Measurements from ENCODE around the gene WSCD2. TPM values are rescaled to one million over a fixed set of nuclear protein-coding genes. Genes with fewer than 3 reads are reported as not detected.

WSCD2 gene
- total RNA-seq, 1 donor from 2014 or later, result not detected

GRCh38 chr12:108156717-108157116 lies 27.6 kb downstream of the WSCD2 start:
- no peak for DNase-seq (ENCODE audit: low read depth in 2 of 2)

- DNase-seq (ENCODE audit: low read depth in 2 of 2), result no peak
Measured at GRCh38 chr12:108157870-108158459, 28.9 kb downstream of the WSCD2 start.

- no peak for DNase-seq (ENCODE audit: low read depth in 2 of 2)
Measured at GRCh38 chr12:108162207-108162606, 33.1 kb downstream of the WSCD2 start.

- no peak for DNase-seq (ENCODE audit: low read depth in 2 of 2)
Measured at GRCh38 chr12:108166505-108166904, 37.4 kb downstream of the WSCD2 start.

DNA sequence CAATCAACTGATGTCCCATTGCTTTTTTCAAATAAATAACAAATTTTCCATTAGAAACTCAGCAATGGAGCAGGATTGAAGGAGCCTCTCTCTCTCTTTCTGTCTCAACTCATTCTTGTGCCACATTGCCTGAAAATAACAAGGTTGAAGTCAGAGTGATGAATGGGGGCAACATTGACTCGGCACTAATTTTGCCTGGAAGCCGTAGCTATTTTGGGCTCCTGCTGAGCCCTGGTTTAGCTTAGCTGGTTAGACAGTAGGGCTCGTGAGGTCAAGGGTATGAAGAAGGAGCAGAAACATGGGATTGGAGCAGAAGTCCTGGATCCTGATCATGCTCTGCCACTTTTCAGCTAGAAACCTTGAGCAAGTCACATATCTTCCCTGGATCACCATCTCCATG lies 38.9 kb downstream of the WSCD2 start:
- DNase-seq (ENCODE audit: low read depth in 2 of 2), result no peak

DNA sequence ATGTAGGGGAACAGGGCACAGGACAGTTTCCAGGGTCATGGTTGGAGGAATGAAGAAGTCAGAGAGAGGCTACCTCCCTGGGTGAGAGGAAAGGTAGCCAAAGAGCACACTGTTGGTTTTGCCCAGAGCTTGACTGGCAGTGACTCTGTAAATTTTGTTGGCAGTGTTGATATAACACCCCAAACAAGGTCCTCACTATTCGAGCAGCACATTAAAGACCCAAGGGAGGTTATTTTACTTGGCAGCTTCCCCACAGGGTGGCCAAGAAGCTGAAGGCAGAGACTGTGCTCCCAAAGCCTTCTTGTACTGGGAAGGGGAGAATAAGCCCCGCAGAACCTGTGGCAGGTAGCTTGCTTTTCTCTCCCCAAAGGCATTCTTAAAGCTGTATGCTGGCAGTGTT lies 40.6 kb downstream of the WSCD2 start:
- DNase-seq (ENCODE audit: low read depth in 2 of 2), result no peak

DNA sequence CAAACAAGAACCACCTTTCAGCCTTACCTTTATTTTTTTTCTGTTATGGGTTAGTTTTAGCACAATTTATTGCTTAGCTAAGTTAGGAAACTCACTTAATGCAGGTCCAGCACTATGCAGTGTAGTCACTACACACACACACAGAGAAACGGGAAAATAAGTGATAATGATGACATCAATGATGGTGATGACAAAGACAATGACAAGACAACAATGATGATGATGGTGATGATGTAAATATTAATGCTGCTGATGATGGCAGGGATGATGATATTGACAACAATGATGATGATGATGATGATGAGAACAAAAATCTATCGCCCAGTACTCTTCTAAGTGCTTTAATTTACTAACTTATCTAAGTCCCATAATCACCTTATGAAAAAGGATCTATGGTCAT lies 41.1 kb downstream of the WSCD2 start:
- DNase-seq (ENCODE audit: low read depth in 2 of 2), result no peak

GRCh38 chr12:108172033-108172432 lies 42.9 kb downstream of the WSCD2 start:
- no peak for DNase-seq (ENCODE audit: low read depth in 2 of 2)

- DNase-seq (ENCODE audit: low read depth in 2 of 2), result no peak
Measured at GRCh38 chr12:108173160-108173559, 44.1 kb downstream of the WSCD2 start.

DNA sequence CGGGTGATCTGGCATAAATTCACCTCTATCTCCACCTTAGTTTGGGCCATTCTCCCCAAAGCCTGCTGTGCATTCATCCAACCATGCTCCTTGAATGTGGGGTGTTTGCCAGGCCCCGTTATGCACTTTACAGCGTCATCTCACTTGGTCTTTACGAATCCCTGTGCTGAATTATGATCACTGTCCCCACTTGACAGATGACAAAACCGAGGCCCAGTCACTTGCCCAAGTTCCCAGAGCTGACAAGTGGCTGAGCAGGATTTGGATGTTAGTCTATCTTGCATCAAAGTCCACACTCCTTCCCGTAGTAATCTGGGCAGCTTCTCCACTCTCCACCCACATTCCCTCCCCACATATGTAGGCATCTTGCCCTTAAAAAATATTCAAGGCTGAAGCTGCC lies 44.8 kb downstream of the WSCD2 start:
- DNase-seq (ENCODE audit: low read depth in 2 of 2), result no peak

- no peak for DNase-seq (ENCODE audit: low read depth in 2 of 2)
Measured at GRCh38 chr12:108174641-108175040, 45.6 kb downstream of the WSCD2 start.

GRCh38 chr12:108175310-108175709 lies 46.2 kb downstream of the WSCD2 start:
- DNase-seq (ENCODE audit: low read depth in 2 of 2), result no peak

DNA sequence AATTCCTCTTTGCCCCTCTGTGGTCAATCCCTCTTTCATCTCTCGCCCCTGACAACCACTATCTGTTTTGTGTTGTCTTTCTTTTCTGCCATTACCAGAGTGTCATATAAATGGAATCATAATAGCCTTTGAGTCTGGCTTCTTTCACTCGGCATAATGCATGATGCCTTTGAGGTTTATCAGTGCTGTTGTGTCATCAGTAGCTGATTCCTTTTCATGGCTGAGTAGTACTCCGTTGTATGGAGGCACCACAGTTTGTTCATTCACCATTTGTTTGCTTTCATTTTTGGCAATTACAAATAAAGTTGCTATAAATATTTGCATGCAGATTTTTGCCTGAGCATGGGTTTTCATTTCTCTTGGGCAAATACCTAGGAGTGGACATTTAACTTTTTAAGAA lies 47.2 kb downstream of the WSCD2 start:
- no peak for DNase-seq (ENCODE audit: low read depth in 2 of 2)

DNA sequence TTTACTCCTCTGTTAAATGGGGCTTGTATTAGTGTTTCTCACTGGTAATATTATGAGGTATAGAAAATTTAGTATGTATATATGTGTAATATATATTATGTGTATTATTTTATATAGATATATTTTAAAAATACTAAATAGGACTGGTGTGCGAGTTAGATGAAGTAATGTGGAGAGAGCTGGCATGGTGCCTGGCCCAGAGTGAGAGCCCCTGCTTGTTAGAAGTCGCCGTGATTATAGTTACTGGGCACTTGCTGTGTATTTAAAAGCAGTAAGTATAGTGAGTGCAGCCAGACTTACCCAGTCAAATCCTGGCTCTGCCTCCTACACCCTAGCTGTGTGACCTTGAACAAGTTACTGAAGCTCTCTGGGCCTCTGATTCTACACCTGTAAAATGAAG lies 48.0 kb downstream of the WSCD2 start:
- no peak for DNase-seq (ENCODE audit: low read depth in 2 of 2)

DNA sequence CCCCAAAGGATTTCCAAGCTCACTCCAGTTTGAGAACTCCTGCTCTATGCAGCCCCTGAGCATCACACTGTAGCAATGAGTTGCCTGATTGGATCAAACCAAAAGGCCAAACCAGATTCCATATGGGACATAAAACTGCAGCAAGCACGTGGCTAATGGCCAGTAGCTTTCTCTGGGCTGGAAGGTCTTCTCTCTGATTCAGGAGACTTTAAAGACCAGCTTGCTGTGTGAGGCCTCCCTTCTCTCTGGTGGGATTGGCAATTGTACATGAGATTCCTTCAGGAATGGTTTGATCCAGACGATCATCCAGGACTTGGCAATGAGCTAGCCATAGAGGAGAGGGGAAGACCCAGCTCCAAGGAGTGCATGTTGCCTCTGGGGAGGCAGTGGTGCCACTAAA lies 50.2 kb downstream of the WSCD2 start:
- DNase-seq (ENCODE audit: low read depth in 2 of 2), result no peak

DNA sequence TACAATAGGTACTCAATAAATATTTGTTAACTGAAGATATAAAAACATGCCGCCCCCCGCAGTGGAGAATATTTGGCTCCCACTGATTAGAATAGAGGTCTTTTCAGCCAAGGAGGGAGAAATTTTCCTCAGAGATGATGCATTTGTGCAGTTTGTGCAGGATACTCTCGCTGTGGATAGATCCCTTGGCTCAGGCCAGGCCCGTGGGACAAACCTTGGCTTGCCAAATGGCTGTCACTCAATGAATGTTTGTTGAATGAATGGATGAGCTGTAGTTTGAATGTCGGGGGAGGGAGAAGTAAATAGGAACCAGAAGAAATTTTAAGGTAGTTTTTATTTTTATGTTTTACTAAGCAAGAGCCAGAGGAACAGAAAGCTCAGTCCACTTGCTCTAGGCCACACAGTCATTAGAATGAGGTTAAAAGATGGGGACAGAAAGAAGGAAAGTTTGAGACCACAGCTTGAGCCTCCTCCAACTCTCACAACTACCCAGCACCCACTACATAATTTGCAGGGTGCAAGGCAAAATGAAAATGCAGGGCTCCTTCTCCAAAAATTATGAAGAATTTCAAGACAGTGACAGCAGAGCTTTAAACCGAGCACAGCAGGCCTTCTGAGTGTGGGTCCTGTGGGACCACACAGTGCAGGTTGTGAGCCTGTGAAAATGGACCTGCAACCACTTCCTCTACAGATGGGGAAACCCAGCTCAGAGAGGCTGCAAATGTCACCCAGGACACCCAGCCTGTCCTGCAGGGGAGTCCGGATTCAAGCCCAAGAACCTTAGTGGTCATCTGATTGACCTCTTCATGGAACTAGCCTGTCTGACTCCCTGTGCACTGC lies 51.4 kb downstream of the WSCD2 start:
- no peak for DNase-seq (ENCODE audit: low read depth in 2 of 2)

DNA sequence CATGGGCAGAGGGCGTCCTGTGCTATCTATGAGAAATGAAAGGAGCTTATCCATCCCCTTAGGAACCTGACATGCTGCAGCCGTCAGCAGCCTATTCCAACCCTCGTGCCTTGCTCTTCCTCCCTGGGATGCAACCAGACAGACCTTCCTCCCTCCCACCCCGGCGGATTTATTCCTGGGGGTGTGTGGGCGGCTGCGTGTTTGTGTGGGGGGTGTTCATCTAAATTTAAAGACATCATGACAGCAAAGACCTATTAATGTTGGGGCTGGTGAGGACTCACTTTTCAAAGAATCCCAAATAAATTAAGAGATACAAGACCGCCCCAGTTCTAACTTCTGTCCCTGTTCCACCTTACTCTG lies 52.0 kb downstream of the WSCD2 start:
- no peak for DNase-seq (ENCODE audit: low read depth in 2 of 2)

DNA sequence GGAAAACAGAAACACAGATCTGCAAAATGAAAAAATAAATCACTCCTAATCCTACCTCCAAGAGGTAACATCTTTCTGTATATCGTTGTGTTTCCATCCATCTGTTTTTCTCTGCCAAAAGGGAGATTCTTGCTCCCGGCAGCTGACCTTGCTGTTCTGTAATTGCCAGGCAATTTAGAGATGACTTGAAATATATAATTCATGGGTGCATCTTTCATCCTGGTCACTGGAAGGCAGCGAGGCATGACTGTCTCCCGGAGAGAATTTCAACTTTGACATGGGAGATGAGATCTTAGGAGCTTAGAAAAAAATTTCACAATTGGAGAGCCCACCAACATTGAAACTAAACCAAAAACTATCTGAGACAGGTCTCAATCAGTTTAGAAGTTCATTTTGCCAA lies 53.0 kb downstream of the WSCD2 start:
- DNase-seq (ENCODE audit: low read depth in 2 of 2), result no peak

- no peak for DNase-seq (ENCODE audit: low read depth in 2 of 2)
Measured at GRCh38 chr12:108185002-108185401, 55.9 kb downstream of the WSCD2 start.

GRCh38 chr12:108187831-108188230 lies 58.7 kb downstream of the WSCD2 start:
- DNase-seq (ENCODE audit: low read depth in 2 of 2), result no peak

GRCh38 chr12:108190529-108190928 lies 61.4 kb downstream of the WSCD2 start:
- DNase-seq (ENCODE audit: low read depth in 2 of 2), result no peak

- no peak for DNase-seq (ENCODE audit: low read depth in 2 of 2)
Measured at GRCh38 chr12:108191086-108191485, 62.0 kb downstream of the WSCD2 start.

DNA sequence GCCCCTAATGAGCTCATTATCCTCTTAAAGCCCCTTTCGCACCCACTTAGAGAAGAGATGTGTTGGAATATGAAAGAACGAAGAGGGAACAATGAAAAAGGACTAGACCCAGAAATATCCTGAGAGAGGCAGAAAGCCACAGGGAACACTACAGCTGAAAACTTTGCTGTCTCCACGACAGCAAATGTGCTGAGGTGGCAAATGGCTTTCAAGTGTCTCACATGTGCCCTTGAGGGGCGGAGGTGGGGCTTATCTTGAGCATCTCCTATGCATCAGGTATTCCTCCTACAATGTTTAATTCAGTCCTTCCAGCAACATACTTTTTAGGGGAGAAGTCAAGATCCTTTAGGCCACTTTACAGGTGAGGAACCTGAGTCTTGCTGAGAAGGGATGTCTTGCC lies 62.9 kb downstream of the WSCD2 start:
- no peak for DNase-seq (ENCODE audit: low read depth in 2 of 2)

Data from lung microvascular endothelial cell (primary cell).